ENCODE results near the gene GLUL.
"Not testable (repeated sequence)": the region's sequence is repeated elsewhere in the genome, so short reads cannot be mapped to it uniquely, and the experiment has no call there.

Gene GLUL

GRCh38 chr1:182368358-182368757 lies 23.2 kb downstream of the GLUL start:
- DNase-seq (ENCODE audit: low spot score) = no peak

GRCh38 chr1:182367926-182368325 lies 23.7 kb downstream of the GLUL start:
- no peak for DNase-seq (ENCODE audit: low spot score)

- no peak for DNase-seq (ENCODE audit: low spot score)
Observed at GRCh38 chr1:182366596-182366995, 25.0 kb downstream of the GLUL start.

DNA sequence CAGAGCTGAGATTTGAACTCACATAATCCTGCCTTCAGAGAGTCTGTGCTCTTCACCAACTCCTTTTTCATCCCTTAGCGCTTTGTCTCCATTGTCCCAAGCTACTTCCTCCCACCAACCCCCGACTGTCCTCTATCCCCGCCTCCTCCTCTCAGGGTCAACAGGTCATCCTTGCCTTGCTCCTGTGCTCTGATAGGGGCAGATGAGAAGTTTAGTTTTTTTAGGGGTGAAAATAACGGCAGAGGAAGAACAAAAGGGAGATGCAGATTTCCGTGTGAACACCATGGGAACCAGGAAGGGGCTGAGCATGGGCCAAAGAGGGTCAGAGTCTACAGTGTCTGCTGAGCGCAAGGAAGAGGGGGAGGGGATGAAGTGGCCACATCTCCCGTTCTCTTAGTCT lies 31.9 kb downstream of the GLUL start:
- no peak for DNase-seq (ENCODE audit: low spot score)

GRCh38 chr1:182357913-182358312 lies 33.7 kb downstream of the GLUL start:
- no peak for DNase-seq (ENCODE audit: low spot score)

DNA sequence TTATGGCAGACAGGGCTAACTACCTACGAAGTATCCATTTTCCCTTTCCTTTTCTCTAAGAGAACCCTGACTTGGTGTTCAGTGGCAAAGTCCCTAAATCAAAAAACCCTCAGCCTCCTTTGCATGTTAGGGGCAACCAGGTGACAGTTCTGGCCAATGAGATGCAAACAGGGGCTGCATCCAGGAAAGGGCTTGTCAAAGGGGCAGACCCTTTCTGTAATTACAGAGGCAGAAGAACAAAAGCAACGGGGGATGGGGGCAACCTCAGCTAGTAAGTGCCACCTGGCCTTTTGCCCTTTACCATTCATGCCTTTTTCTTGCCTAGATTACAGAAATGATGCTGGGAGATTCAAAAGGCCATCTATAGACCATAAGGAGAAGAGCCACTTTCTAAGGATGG lies 34.4 kb downstream of the GLUL start:
- DNase-seq (ENCODE audit: low spot score) = no peak

- DNase-seq (ENCODE audit: low spot score) = no peak
Observed at GRCh38 chr1:182355723-182356098, 35.9 kb downstream of the GLUL start.

- DNase-seq (ENCODE audit: low spot score) = no peak
Observed at GRCh38 chr1:182351790-182352364, 39.7 kb downstream of the GLUL start.

- DNase-seq (ENCODE audit: low spot score) = no peak
Observed at GRCh38 chr1:182350839-182351238, 40.8 kb downstream of the GLUL start.

DNA sequence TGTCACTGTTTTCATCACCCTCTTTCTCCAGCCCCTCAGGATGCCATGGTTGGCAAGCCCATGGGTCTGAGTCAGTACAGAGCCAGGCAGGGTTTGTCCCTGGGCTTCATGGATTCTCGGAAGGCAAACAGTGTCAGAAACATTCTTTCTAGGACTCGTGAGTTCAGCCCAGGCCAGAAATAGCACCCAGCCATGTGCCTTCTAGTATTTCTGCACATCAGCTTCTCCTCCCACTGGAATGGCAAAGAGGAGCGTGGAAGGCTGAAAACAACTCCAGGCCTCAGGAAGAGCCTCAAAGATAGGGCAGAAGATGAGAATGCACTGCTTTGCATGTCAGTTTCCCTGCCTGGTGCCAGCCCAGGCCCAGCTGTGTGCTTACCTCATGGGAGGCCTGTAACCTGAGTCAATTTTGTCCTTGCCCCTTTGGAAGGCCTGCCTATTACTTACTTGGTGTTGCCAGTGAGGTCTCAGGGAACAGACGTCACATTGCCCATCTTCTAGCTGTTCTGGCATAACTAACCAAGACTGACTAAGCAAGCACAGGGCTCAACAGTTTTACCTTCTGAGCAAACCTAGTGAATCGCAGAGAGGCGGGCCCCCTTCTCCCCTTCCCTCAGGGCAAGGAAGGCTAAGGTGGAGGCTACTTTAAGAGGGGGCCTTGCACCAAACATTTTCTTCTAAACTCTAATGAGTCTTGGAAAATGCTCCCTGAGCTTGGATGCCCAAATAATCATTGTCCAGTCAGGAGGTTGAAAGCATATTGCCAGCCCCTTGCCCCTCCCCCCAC lies 42.4 kb downstream of the GLUL start:
- no peak for DNase-seq (ENCODE audit: low spot score)

DNA sequence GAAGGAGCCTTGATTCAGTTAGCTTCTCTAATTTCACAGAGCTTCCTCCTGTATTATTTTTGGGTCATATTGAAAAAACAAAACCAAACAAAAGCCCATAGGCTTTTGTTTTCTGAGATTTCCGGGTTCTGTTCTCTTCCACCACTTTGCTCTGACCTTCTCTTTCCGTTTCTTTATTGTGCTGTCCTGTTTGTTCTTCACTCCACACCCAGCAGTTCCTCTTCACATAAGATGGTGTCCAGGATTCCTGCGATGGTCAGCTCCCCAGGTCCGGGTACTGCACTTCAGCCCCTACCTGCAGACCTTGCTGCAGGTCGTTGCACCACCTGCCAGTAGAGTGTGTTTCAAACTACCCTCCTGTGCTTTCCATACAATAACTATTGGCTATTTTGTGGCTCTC lies 44.6 kb downstream of the GLUL start:
- no peak for DNase-seq (ENCODE audit: low spot score)

DNA sequence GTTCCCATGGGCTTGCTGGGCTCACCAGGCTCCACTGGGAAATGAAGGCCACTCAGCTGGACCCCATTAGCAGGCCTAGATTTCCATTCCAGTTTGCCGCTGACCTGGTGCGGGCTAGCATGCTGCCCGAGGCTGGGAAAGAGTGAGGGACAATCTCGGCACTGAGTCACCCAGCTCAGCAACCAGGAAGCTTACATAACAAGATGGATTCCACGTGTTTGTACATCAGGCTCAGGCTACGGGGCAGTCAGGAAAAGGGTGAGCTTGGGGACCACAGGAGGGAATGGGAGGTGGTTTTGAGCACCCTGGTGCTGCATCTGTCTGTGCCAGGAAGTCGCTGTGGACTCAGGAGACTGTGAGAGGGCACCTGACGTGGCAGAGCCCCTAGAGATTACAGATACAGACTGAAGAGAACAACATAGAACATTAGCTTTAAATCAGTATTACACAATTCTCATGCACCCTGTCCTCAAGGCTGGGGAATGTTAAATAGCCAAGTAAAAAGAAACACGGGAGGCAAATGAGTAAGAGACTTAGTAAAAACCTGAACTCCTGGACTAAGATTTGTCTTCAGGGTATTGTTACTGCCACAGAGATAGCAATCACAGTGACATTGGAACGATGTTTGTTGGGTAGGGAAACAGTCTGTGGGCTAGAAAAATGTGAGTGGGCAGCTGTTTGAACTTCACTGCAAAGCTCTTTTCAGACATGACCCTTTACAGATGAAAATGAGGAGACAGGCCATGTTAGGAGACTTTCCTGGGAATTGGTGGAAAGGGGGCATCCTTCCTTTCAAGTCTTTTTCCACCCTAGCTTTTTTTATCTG lies 51.1 kb downstream of the GLUL start:
- no peak for DNase-seq (ENCODE audit: low spot score)

GRCh38 chr1:182339684-182340083 lies 51.9 kb downstream of the GLUL start:
- DNase-seq (ENCODE audit: low spot score) = no peak

DNA sequence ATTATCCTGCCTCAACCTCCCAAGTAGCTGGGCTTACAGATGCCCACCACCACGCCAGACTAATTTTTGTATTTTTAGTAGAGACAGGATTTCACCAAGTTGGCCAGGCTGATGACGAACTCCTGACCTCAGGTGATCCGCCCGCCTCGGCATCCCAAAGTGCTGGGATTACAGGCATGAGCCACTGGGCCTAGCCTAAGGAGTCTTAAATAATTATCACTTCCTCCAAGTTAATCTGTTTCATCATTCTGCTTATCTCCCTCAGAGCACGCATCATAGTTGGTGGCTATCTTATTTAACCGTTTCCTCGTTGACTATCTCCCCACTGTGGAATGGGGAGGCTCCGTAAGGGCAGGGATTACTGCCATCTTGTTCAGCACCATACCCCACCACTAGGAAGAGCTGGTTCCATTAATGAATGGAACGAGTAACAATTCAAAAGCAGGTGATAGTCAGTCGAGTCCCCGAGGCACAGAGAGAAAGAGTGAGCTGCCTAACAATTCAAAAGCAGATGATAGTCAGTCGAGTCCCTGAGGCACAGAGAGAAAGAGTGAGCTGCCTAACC lies 52.7 kb downstream of the GLUL start:
- no peak for DNase-seq (ENCODE audit: low spot score)

DNA sequence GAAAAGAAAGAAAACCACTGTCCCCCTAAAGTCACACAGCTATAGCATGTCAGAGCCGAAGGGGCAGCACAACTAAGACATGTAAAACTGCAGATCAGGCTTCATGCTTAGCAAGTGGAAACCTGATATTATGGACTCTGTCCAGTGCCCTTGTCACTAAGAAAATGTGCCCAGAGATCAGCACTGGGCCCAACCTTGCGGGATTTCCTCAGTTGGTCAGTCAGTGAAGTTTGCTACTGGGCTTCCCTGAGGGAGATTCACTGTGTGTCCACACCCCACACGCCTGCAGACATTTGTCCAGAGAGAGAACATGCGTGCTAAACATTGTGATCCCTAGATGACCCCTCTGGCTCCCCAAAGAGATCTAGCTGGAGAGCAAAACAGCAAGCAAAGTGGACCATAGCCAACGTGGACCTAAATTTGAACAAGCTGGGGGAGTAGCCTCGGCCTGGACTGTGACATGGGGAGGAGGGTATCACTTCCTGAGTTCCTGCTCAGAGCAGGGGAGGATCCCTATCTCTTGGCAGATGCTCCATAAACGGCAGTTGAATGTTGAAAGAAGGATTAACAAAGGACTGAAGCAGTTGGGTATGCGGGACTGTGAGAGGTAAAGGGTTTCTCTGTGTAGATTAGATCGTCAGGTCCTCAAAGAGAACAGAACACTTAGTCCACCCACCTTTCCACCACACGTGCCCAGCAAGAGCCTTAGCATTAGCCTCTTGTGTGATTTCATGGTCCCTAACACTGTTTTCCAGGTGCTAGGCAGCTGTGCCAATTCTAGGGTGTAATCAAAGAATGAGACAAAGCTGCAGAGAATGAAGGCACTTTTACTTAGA lies 53.6 kb downstream of the GLUL start:
- no peak for DNase-seq (ENCODE audit: low spot score)

DNA sequence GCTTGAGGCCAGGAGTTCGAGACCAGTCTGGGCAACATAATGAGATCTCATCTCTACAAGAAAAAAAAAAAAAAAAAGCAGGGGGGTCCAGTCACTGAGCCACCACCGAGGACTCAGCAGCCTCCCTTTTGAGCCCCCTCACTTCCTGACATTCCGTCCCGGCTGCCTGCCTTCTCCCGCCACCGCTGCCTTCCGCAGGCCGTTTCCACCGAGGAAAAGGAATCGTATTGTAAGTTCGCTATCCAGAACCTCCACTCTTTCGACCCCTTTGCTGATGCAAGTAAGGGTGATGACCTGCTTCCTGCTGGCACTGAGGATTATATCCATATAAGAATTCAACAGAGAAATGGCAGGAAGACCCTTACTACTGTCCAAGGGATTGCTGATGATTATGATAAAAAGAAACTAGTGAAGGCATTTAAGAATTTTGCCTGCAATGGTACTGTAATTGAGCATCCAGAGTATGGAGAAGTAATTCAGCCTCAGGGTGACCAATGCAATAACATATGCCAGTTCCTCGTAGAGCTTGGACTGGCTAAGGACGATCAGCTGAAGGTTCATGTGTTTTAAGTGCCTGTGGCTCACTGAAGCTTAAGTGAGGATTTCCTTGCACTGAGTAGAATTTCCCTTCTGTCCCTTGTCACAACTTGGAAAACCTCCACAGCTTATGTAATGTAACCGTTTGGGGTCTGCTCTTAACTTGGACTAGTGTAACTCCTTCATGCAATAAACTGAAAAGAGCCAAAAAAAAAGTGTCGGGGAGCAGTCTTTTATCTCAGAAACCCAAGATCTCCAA lies 55.6 kb downstream of the GLUL start:
- no peak for DNase-seq (ENCODE audit: low spot score)

DNA sequence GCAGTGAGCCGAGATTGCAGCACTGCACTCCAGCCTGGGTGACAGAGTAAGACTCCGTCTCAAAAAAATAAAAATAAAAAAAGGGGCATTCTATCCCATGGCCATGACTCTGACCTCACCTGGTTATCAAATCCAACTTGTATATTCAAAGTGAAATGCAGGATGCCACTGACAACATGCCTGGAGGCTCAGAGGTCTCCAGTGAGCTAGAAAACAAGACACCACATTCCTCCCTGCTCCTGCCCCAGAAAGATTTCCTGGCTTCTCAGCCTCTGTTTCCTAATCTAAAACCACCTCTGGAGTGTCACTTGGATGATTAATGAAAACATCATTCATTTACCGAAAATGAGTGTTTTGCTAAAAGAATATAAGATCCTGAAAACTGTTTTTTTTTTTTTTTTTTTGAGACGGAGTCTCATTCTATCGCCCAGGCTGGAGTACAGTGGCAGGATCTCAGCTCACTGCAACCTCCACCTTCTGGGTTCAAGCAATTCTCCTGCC lies 58.5 kb downstream of the GLUL start:
- DNase-seq (ENCODE audit: low spot score) = not testable (repeated sequence)

GRCh38 chr1:182332261-182333060 lies 59.1 kb downstream of the GLUL start:
- no peak for DNase-seq (ENCODE audit: low spot score)
